Fibroblast of lung (primary cell): ENCODE measurements around the gene PAM. TPM values are rescaled to one million over a fixed set of nuclear protein-coding genes. Genes with fewer than 3 reads are reported as not detected.

Experiments used
- DNase-seq, 2 donors: peaks; one replicate each; pipeline versions ENCODE4 v3.0.0 to v3.0.0-alpha.2; 2010; ENCODE audit warnings: low read depth in 2 of 2
- H2AFZ ChIP-seq: 2 replicates; pipeline ENCODE4 v1.5.1; 2012; ENCODE audit warnings: low read length, control low read depth, inconsistent platforms
- H3K27ac ChIP-seq: 2 replicates; pipeline ENCODE4 v1.5.1; 2011; ENCODE audit warnings: low read length, control low read depth; ENCODE audit not compliant: insufficient read depth
- H3K27me3 ChIP-seq: 2 replicates; pipeline ENCODE4 v1.5.1; 2011; ENCODE audit warnings: mild to moderate bottlenecking, low read length; ENCODE audit not compliant: control insufficient read depth, insufficient read depth
- H3K36me3 ChIP-seq: 2 replicates; pipeline ENCODE4 v1.5.1; 2011; ENCODE audit warnings: low read length; ENCODE audit not compliant: control insufficient read depth, insufficient read depth
- H3K4me1 ChIP-seq: 2 replicates; pipeline ENCODE4 v1.5.1; 2011; ENCODE audit warnings: low read length; ENCODE audit not compliant: control insufficient read depth, insufficient read depth; ENCODE audit errors: extremely low read depth
- H3K4me2 ChIP-seq: 2 replicates; pipeline ENCODE4 v1.5.1; 2011; ENCODE audit warnings: low read length, control low read depth; ENCODE audit not compliant: insufficient read depth; ENCODE audit errors: extremely low read depth
- H3K4me3 ChIP-seq, 4 experiments: fragments of 200-600 bp in 1 of 4; sonication (generic) in 1 of 4; replicated peaks in 1 of 4; 2 replicates each; pipeline ENCODE4 v1.5.1; 2011 to 2016; ENCODE audit warnings: low read length in 4 of 4, low read depth in 3 of 4, mild to moderate bottlenecking in 3 of 4, control low read depth in 2 of 4, inconsistent platforms in 1 of 4, mixed read lengths in 1 of 4; ENCODE audit not compliant: insufficient read depth in 1 of 4; ENCODE audit errors: control extremely low read depth in 1 of 4
- H3K79me2 ChIP-seq: 2 replicates; pipeline ENCODE4 v1.5.1; 2012; ENCODE audit warnings: mild to moderate bottlenecking, low read length, inconsistent platforms; ENCODE audit not compliant: control insufficient read depth, insufficient read depth
- H3K9ac ChIP-seq: 2 replicates; pipeline ENCODE4 v1.5.1; 2011; ENCODE audit warnings: mild to moderate bottlenecking, low read length, control low read depth; ENCODE audit not compliant: insufficient read depth
- H3K9me3 ChIP-seq: 2 replicates; pipeline ENCODE4 v1.5.1; 2012; ENCODE audit warnings: low read depth, low read length; ENCODE audit not compliant: control insufficient read depth, insufficient read depth
- H4K20me1 ChIP-seq: 2 replicates; pipeline ENCODE4 v1.5.1; 2011; ENCODE audit warnings: low read length; ENCODE audit not compliant: control insufficient read depth, insufficient read depth; ENCODE audit errors: extremely low read depth
- CTCF ChIP-seq, 2 donors: IDR thresholded peaks in 1 of 2; conservative IDR thresholded peaks in 1 of 2; 1 replicate in 1 of 2; 2 replicates in 1 of 2; pipeline ENCODE4 v1.5.1; 2011 to 2012; ENCODE audit warnings: low read length in 2 of 2, control low read depth in 1 of 2, inconsistent platforms in 1 of 2, low read depth in 1 of 2, mild to moderate bottlenecking in 1 of 2
- EZH2 ChIP-seq: IDR thresholded peaks from 2 replicates; pipeline ENCODE4 v1.5.1; 2012; ENCODE audit warnings: low read length, control low read depth, mild to moderate bottlenecking; ENCODE audit errors: missing control alignments
- polyA plus RNA-seq, 2 donors: library from polyadenylated mRNA; depleted of rRNA in 1 of 2; stranded (reverse) in 1 of 2; unstranded in 1 of 2; fragments of >200 nt; gene quantifications; 2 replicates each; pipeline ENCODE4 v1.2.1, GENCODE V29; 2011 to 2012; ENCODE audit warnings: missing spikeins in 1 of 2
- total RNA-seq: library from RNA; depleted of rRNA; stranded (reverse); fragments of >200 nt; gene quantifications from 2 replicates; pipeline ENCODE4 v1.2.1, GENCODE V29; 2014

Gene PAM
- total and polyA plus RNA-seq, 2 donors (not counting 1 experiment from before 2014, with no cell fraction given), result 404 to 405 TPM

GRCh38 chr5:102795526-102795925 lies 40.4 kb downstream of the PAM start:
- Histone ChIP-seq H3K9me3 (no peaks in the 10 kb centered on the region), H3K4me3 (peak overlapping the region in 1 of 4 experiments; percentile 9), H2AFZ (peak overlapping the region; percentile 51), H3K4me1 (no peaks in the 10 kb centered on the region), H3K27me3 (no peaks in the 10 kb centered on the region), H3K9ac (no peak overlapping the region), H3K36me3 (no peaks in the 10 kb centered on the region), H3K27ac (no peak overlapping the region), H4K20me1 (no peaks in the 10 kb centered on the region), H3K4me2 (peak overlapping the region; percentile 66), H3K79me2 (no peaks in the 10 kb centered on the region)
- no peak for DNase-seq
- TF ChIP-seq CTCF (conservative IDR thresholded peaks at IDR 0.05 in 1 of 2, IDR thresholded peaks at IDR 0.05 in 1 of 2; ENCODE audit: low read depth in 1 of 2, low read length in 2 of 2), result no peak

GRCh38 chr5:102796009-102796408 lies 40.9 kb downstream of the PAM start:
- Histone ChIP-seq H3K9me3 (no peaks in the 10 kb centered on the region), H2AFZ (no peak overlapping the region), H3K27ac (no peak overlapping the region), H3K4me1 (no peaks in the 10 kb centered on the region), H3K27me3 (no peaks in the 10 kb centered on the region), H3K4me3 (no peak overlapping the region), H3K79me2 (no peaks in the 10 kb centered on the region), H4K20me1 (no peaks in the 10 kb centered on the region), H3K4me2 (no peak overlapping the region), H3K9ac (no peak overlapping the region), H3K36me3 (no peaks in the 10 kb centered on the region)
- TF ChIP-seq EZH2 (no peak), CTCF (conservative IDR thresholded peaks at IDR 0.05 in 1 of 2, IDR thresholded peaks at IDR 0.05 in 1 of 2; ENCODE audit: low read depth in 1 of 2, low read length in 2 of 2) (no peak)
- DNase-seq, result peak in 1 of 2 donors; percentile 13

GRCh38 chr5:102796498-102796897 lies 41.4 kb downstream of the PAM start:
- Histone ChIP-seq H4K20me1 (no peaks in the 10 kb centered on the region), H3K4me2 (no peak overlapping the region), H3K9ac (no peak overlapping the region), H3K9me3 (no peaks in the 10 kb centered on the region), H3K4me1 (no peaks in the 10 kb centered on the region), H3K27ac (no peak overlapping the region), H3K79me2 (no peaks in the 10 kb centered on the region), H2AFZ (no peak overlapping the region), H3K36me3 (no peaks in the 10 kb centered on the region), H3K27me3 (no peaks in the 10 kb centered on the region), H3K4me3 (no peak overlapping the region)
- no peak for DNase-seq
- TF ChIP-seq EZH2, result no peak
- TF ChIP-seq CTCF (conservative IDR thresholded peaks at IDR 0.05 in 1 of 2, IDR thresholded peaks at IDR 0.05 in 1 of 2; ENCODE audit: low read depth in 1 of 2, low read length in 2 of 2), result no peak
